ENCODE data around the gene OR51E2. TPM values are rescaled to one million over a fixed set of nuclear protein-coding genes. Genes with fewer than 3 reads are reported as not detected.

The OR51E2 gene
- total RNA-seq, 1 experiment from 2014 or later: not detected

DNA sequence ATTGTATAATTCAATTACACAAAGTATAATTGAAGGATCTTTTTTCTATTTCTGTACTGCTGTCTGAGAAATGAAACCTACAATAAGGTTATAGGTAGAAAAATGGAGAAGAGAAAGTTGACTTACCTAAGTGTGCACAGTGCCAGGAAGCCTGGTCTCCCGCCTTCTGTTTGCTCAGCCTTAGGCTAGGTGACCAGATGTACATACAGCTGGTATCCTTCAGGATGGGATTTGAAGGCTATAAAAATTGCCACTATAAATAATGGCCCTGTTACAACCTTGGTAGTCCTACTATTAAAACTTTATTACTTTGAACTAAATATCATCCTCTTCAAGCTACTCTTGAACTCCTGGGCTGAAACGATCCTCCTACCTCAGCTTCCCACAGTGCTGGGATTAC is 19.7 kb downstream of the OR51E2 start:
- Histone ChIP-seq H3K18ac (ENCODE audit: insufficient read length, low read depth, low read length) (no peak overlapping the region), H2AFZ (ENCODE audit: low read length) (no peak overlapping the region), H3K4me1 (ENCODE audit: insufficient read depth, low read length) (no peaks in the 10 kb centered on the region), H3K14ac (ENCODE audit: insufficient read depth, low read length) (no peak overlapping the region), H4K5ac (ENCODE audit: insufficient read length, low read depth, low read length) (no peak overlapping the region), H3K79me2 (ENCODE audit: insufficient read depth, low read length) (no peaks in the 10 kb centered on the region), H2BK15ac (ENCODE audit: low read depth, low read length) (no peak overlapping the region), H3K9me3 (ENCODE audit: control insufficient read depth, low read depth, low read length) (no peaks in the 10 kb centered on the region), H3K23ac (ENCODE audit: insufficient read length, low read depth, low read length) (no peak overlapping the region), H3K79me1 (ENCODE audit: insufficient read depth, low read depth, low read length, poor library complexity, severe bottlenecking) (no peaks in the 10 kb centered on the region), H3K9ac (ENCODE audit: extremely low read depth, insufficient read length, low read length) (no peak overlapping the region), H3K27me3 (ENCODE audit: insufficient read depth, low read length) (no peaks in the 10 kb centered on the region), H2AK5ac (ENCODE audit: insufficient read length, low read length) (no peak overlapping the region), H4K91ac (ENCODE audit: insufficient read length, low read depth, low read length) (no peak overlapping the region), H3K23me2 (ENCODE audit: insufficient read length, low read depth, low read length, poor library complexity, severe bottlenecking) (no peaks in the 10 kb centered on the region), H2BK120ac (ENCODE audit: low read depth, low read length, poor library complexity, severe bottlenecking) (no peak overlapping the region), H4K8ac (replicated peaks; ENCODE audit: insufficient read length, low read depth, low read length) (no peak overlapping the region), H3K56ac (ENCODE audit: insufficient read length, low read depth, low read length) (no peak overlapping the region), H4K20me1 (ENCODE audit: control insufficient read depth, insufficient read depth, insufficient read length) (no peaks in the 10 kb centered on the region), H3K27ac (ENCODE audit: insufficient read length, low read depth, low read length) (no peak overlapping the region), H2BK5ac (ENCODE audit: insufficient read length, low read length) (no peak overlapping the region), H2BK20ac (ENCODE audit: low read depth, low read length, poor library complexity, severe bottlenecking) (no peak overlapping the region), H3K4me2 (ENCODE audit: insufficient read depth, insufficient read length, low read length) (no peak overlapping the region), H3T11ph (ENCODE audit: low read length) (no peak overlapping the region), H2BK12ac (ENCODE audit: insufficient read length, low read depth, low read length) (no peak overlapping the region), H3K4ac (ENCODE audit: low read depth, low read length) (no peak overlapping the region)
- no CpG with 5 or more reads among the region's 2 CpGs for WGBS (ENCODE audit: extremely low coverage, insufficient read length, low lambda C conversion rate)
- no peak overlapping the region for H3K27ac Mint-ChIP-seq
- no peaks in the 10 kb centered on the region; a peak in 1 of 5 replicates for H3K9me3 Mint-ChIP-seq
- no peaks in the 10 kb centered on the region for H3K36me3 Mint-ChIP-seq (ENCODE audit: insufficient read depth in 1 of 3, low read depth in 3 of 3)
- H3K27me3 Mint-ChIP-seq (ENCODE audit: low read depth): no peaks in the 10 kb centered on the region
- no peak overlapping the region for H3K4me3 Mint-ChIP-seq
- TF ChIP-seq, protein P1, sequence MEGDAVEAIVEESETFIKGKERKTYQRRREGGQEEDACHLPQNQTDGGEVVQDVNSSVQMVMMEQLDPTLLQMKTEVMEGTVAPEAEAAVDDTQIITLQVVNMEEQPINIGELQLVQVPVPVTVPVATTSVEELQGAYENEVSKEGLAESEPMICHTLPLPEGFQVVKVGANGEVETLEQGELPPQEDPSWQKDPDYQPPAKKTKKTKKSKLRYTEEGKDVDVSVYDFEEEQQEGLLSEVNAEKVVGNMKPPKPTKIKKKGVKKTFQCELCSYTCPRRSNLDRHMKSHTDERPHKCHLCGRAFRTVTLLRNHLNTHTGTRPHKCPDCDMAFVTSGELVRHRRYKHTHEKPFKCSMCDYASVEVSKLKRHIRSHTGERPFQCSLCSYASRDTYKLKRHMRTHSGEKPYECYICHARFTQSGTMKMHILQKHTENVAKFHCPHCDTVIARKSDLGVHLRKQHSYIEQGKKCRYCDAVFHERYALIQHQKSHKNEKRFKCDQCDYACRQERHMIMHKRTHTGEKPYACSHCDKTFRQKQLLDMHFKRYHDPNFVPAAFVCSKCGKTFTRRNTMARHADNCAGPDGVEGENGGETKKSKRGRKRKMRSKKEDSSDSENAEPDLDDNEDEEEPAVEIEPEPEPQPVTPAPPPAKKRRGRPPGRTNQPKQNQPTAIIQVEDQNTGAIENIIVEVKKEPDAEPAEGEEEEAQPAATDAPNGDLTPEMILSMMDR (conservative IDR thresholded peaks at IDR 0.05): no peak
- no peaks in the 10 kb centered on the region for H3K4me1 Mint-ChIP-seq
- no peak for DNase-seq
